HCT116 (cell line): ENCODE data around the gene NFIX. TPM values are rescaled to one million over a fixed set of nuclear protein-coding genes. Genes with fewer than 3 reads are reported as not detected.

Experiments used
- ATAC-seq: fragments of 200-7000 bp; cut with Tn5 transposase; 2 replicates; pipeline ENCODE4 v1.9.1; 2020; ENCODE audit warnings: mild to moderate bottlenecking, moderate library complexity
- BruUV-seq: library from RNA; stranded (reverse); fragments of 400-500 nt; replicated peaks from 2 replicates; lab custom pipeline; 2021; lab: Mats Ljungman, UMichigan
- CTCF ChIA-PET: fragments of 300-600 bp; sonication (Branson Sonifier 250); formaldehyde crosslinking; loops from one replicate; lab custom pipeline; 2021; ENCODE audit warnings: antibody characterized with exemption; lab: Charles Lee
- POLR2A ChIA-PET: fragments of 300-600, 350-600 bp; sonication (Branson Sonifier 250); formaldehyde crosslinking; loops from one replicate; lab custom pipeline; 2021; ENCODE audit warnings: antibody characterized with exemption; lab: Charles Lee
- RAD21 ChIA-PET, 2 experiments: fragments of 300-600 bp; sonication (Branson Sonifier 250); formaldehyde crosslinking; loops; one replicate each; lab custom pipeline; 2023; ENCODE audit warnings: low total read pairs in 2 of 2; ENCODE audit not compliant: uncharacterized antibody in 2 of 2, unreplicated experiment in 2 of 2, low non-redundant PET in 1 of 2; lab: Charles Lee
- DNase-seq: peaks from one replicate; pipeline ENCODE4 v3.0.0-alpha.2; 2010; ENCODE audit warnings: low read depth, low spot score
- H2AFZ ChIP-seq: fragments of 200-600 bp; shearing (Covaris generic), sonication (generic); 2 replicates; pipeline ENCODE4 v1.6.1; 2017; ENCODE audit warnings: low read depth, mixed run types, mixed read lengths, antibody characterized with exemption, low read length; ENCODE audit not compliant: poor library complexity, severe bottlenecking
- H3K27ac ChIP-seq: 2 replicates; pipeline ENCODE4 v1.5.1; 2012; ENCODE audit warnings: low read depth, low read length
- H3K27me3 ChIP-seq: fragments of 200-600 bp; sonication (generic); 2 replicates; pipeline ENCODE4 v1.6.1; 2016; ENCODE audit warnings: mixed run types, low read length, mixed read lengths; ENCODE audit not compliant: insufficient read depth
- H3K36me3 ChIP-seq, 2 experiments: fragments of 200-500 bp in 1 of 2; fragments of 200-600 bp in 1 of 2; sonication (Bioruptor generic) in 1 of 2; sonication (generic) in 1 of 2; 2 replicates each; pipeline versions ENCODE4 v1.5.1 to v1.6.1; 2014 to 2016; ENCODE audit warnings: low read length in 2 of 2, inconsistent platforms in 1 of 2, mixed read lengths in 1 of 2, mixed run types in 1 of 2; ENCODE audit not compliant: insufficient read depth in 2 of 2, control insufficient read depth in 1 of 2
- H3K4me1 ChIP-seq, 2 experiments: fragments of 200-600 bp in 1 of 2; sonication (generic) in 1 of 2; 2 replicates each; pipeline versions ENCODE4 v1.5.1 to v1.6.1; 2012 to 2017; ENCODE audit warnings: low read length in 2 of 2, inconsistent platforms in 1 of 2, mild to moderate bottlenecking in 1 of 2, mixed read lengths in 1 of 2, mixed run types in 1 of 2, moderate library complexity in 1 of 2; ENCODE audit not compliant: insufficient read depth in 2 of 2, control insufficient read depth in 1 of 2
- H3K4me2 ChIP-seq: fragments of 200-600 bp; sonication (generic); 2 replicates; pipeline ENCODE4 v1.6.1; 2017; ENCODE audit warnings: mixed run types, low read length, mixed read lengths
- H3K4me3 ChIP-seq, 2 experiments: fragments of 200-600 bp in 1 of 2; sonication (generic) in 1 of 2; replicated peaks in 1 of 2; 2 replicates each; pipeline ENCODE4 v1.5.1; 2011 to 2016; ENCODE audit warnings: low read length in 2 of 2, control low read depth in 1 of 2, low read depth in 1 of 2, mild to moderate bottlenecking in 1 of 2, mixed read lengths in 1 of 2, mixed run types in 1 of 2
- H3K79me2 ChIP-seq: fragments of 200-600 bp; sonication (generic); 2 replicates; pipeline ENCODE4 v1.6.1; 2017; ENCODE audit warnings: mild to moderate bottlenecking, mixed run types, low read length, moderate library complexity, mixed read lengths; ENCODE audit not compliant: insufficient read depth
- H3K9ac ChIP-seq: fragments of 200-600 bp; sonication (generic); 2 replicates; pipeline ENCODE4 v1.6.1; 2016; ENCODE audit warnings: low read length, mixed read lengths
- H3K9me2 ChIP-seq: fragments of 200-600 bp; sonication (generic), shearing (Covaris generic); 2 replicates; pipeline ENCODE4 v1.6.1; 2017; ENCODE audit warnings: mixed run types, mild to moderate bottlenecking, moderate library complexity; ENCODE audit not compliant: insufficient read depth
- H3K9me3 ChIP-seq, 2 experiments: fragments of 200-500 bp in 1 of 2; fragments of 200-600 bp in 1 of 2; sonication (Bioruptor generic) in 1 of 2; sonication (generic) in 1 of 2; 2 replicates each; pipeline ENCODE4 v1.6.1; 2014 to 2017; ENCODE audit warnings: low read length in 2 of 2, mixed read lengths in 2 of 2, inconsistent platforms in 1 of 2, low read depth in 1 of 2, mild to moderate bottlenecking in 1 of 2, mixed run types in 1 of 2, moderate library complexity in 1 of 2; ENCODE audit not compliant: control insufficient read depth in 1 of 2, insufficient read depth in 1 of 2
- H4K20me1 ChIP-seq: fragments of 200-600 bp; sonication (generic), shearing (Covaris generic); 2 replicates; pipeline ENCODE4 v1.6.1; 2017; ENCODE audit warnings: mixed run types, mild to moderate bottlenecking, moderate library complexity; ENCODE audit not compliant: insufficient read depth
- CEBPB ChIP-seq: IDR thresholded peaks from 2 replicates; pipeline ENCODE4 v1.6.1; 2012; ENCODE audit warnings: low read depth
- EGR1 ChIP-seq: IDR thresholded peaks from 2 replicates; pipeline ENCODE4 v1.6.1; 2012; ENCODE audit warnings: low read depth
- ELF1 ChIP-seq: IDR thresholded peaks from 2 replicates; pipeline ENCODE4 v1.6.1; 2012; ENCODE audit warnings: low read depth, borderline replicate concordance
- EZH2 ChIP-seq: fragments of 200-600 bp; sonication (generic); IDR thresholded peaks from 2 replicates; pipeline ENCODE4 v1.6.1; 2017; ENCODE audit warnings: antibody characterized with exemption, mixed run types
- FOSL1 ChIP-seq: IDR thresholded peaks from 2 replicates; pipeline ENCODE4 v1.6.1; 2012; ENCODE audit warnings: low read depth
- JUND ChIP-seq: IDR thresholded peaks from 2 replicates; pipeline ENCODE4 v1.6.1; 2012
- POLR2A ChIP-seq: IDR thresholded peaks from 2 replicates; pipeline ENCODE4 v1.7.0; 2011; ENCODE audit warnings: borderline replicate concordance; ENCODE audit not compliant: insufficient read depth, insufficient read length; ENCODE audit errors: extremely low read depth
- POLR2AphosphoS5 ChIP-seq: IDR thresholded peaks from 2 replicates; pipeline ENCODE4 v1.6.1; 2011; ENCODE audit warnings: mild to moderate bottlenecking, low read depth, low read length, moderate library complexity
- RAD21 ChIP-seq: IDR thresholded peaks from 2 replicates; pipeline ENCODE4 v1.6.1; 2012; ENCODE audit warnings: low read depth, mild to moderate bottlenecking
- SIN3A ChIP-seq: IDR thresholded peaks from 2 replicates; pipeline ENCODE4 v1.6.1; 2012; ENCODE audit warnings: low read depth
- SP1 ChIP-seq: IDR thresholded peaks from 2 replicates; pipeline ENCODE4 v1.6.1; 2012; ENCODE audit warnings: low read depth
- SRF ChIP-seq: IDR thresholded peaks from 2 replicates; pipeline ENCODE4 v1.6.1; 2012; ENCODE audit warnings: low read depth
- TCF7L2 ChIP-seq: IDR thresholded peaks from 2 replicates; pipeline ENCODE4 v1.7.0; 2011; ENCODE audit warnings: borderline replicate concordance, inconsistent platforms; ENCODE audit not compliant: insufficient read depth, insufficient read length; ENCODE audit errors: extremely low read depth
- YY1 ChIP-seq: IDR thresholded peaks from 2 replicates; pipeline ENCODE4 v1.6.1; 2011; ENCODE audit warnings: low read length, low read depth, moderate library complexity, mild to moderate bottlenecking; ENCODE audit not compliant: insufficient replicate concordance; ENCODE audit errors: extremely low read depth
- ZFX ChIP-seq: fragments of 450-650 bp; IDR thresholded peaks from 2 replicates; pipeline ENCODE4 v1.6.1; 2017
- ZNF274 ChIP-seq: fragments of 200-500 bp; sonication (Bioruptor generic); IDR thresholded peaks from 2 replicates; pipeline ENCODE4 v1.6.1; 2014; ENCODE audit warnings: mild to moderate bottlenecking, low read depth, low read length, inconsistent platforms
- intact Hi-C: fragments of 100-400 bp; cut with micrococcal nuclease; formaldehyde crosslinking; loops from 2 replicates; pipeline ENCODE4 v1.10.0; 2022
- total RNA-seq: library from RNA; stranded (reverse); gene quantifications from one replicate; pipeline ENCODE4 v1.2.1, GENCODE V29; 2021; ENCODE audit not compliant: unreplicated experiment
- TF ChIP-seq, protein P1 (sequence below): IDR thresholded peaks from 2 replicates; pipeline ENCODE4 v1.6.1; 2012
- TF ChIP-seq, protein P2 (sequence below): IDR thresholded peaks from 2 replicates; pipeline ENCODE4 v1.6.1; 2012; ENCODE audit warnings: low read depth
- TF ChIP-seq, protein P3 (sequence below): IDR thresholded peaks from 2 replicates; pipeline ENCODE4 v1.6.1; 2011; ENCODE audit warnings: mild to moderate bottlenecking, low read length, moderate library complexity; ENCODE audit not compliant: insufficient replicate concordance; ENCODE audit errors: extremely low read depth
- TF ChIP-seq, protein P4 (sequence below), 3 experiments: fragments of 200-600 bp in 1 of 3; sonication (generic) in 1 of 3; IDR thresholded peaks in 2 of 3; conservative IDR thresholded peaks in 1 of 3; 2 replicates each; pipeline ENCODE4 v1.5.1; 2012 to 2017; ENCODE audit warnings: low read depth in 2 of 3, low read length in 2 of 3, antibody characterized with exemption in 1 of 3, borderline replicate concordance in 1 of 3, control low read depth in 1 of 3, mild to moderate bottlenecking in 1 of 3, mixed read lengths in 1 of 3, mixed run types in 1 of 3, moderate library complexity in 1 of 3; ENCODE audit not compliant: insufficient read depth in 1 of 3

Gene NFIX
- total RNA-seq, 1 experiment from 2014 or later: 34.8 TPM

DNA sequence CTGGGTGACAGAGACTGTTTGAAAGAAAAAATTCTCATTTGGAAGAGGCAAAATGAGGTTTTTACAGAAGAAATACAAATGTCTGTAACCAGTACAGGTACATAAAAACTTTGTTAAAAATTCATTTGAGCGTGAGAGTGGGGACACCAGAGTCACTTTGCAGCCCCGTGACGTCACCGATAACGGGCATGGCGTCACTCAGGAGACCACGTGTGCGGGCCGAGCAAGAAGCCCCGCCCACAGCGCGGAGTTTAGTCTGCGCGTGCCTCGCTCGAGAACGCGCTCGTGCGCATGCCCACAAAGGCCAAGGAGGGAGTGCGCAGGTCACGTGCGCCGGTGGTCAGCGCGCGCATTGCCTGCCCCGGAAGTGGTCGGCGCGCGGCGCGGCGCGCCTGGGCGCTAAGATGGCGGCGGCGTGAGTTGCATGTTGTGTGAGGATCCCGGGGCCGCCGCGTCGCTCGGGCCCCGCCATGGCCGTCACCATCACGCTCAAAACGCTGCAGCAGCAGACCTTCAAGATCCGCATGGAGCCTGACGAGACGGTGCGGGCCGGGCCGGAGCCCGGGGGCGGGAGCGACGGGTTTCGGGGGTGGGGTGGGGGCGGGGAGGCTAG is 49.7 kb upstream of the NFIX start, which contains the start of gene RAD23A:
Gene RAD23A, plus strand, starts transcription at position 384 of the 613 bp plus-strand sequence. Its CDS starts 87 bp downstream, at position 471.
- intact Hi-C loops: no loop called here
- peak; percentile 27 for TF ChIP-seq TCF7L2
- TF ChIP-seq SP1: peak; percentile 66
- no peak for TF ChIP-seq FOSL1
- TF ChIP-seq ZFX: no peak
- TF ChIP-seq, protein P1, sequence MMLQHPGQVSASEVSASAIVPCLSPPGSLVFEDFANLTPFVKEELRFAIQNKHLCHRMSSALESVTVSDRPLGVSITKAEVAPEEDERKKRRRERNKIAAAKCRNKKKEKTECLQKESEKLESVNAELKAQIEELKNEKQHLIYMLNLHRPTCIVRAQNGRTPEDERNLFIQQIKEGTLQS: no peak
- peak; percentile 56; the same call in 1 of the 2 replicates for TF ChIP-seq JUND
- TF ChIP-seq, protein P2, sequence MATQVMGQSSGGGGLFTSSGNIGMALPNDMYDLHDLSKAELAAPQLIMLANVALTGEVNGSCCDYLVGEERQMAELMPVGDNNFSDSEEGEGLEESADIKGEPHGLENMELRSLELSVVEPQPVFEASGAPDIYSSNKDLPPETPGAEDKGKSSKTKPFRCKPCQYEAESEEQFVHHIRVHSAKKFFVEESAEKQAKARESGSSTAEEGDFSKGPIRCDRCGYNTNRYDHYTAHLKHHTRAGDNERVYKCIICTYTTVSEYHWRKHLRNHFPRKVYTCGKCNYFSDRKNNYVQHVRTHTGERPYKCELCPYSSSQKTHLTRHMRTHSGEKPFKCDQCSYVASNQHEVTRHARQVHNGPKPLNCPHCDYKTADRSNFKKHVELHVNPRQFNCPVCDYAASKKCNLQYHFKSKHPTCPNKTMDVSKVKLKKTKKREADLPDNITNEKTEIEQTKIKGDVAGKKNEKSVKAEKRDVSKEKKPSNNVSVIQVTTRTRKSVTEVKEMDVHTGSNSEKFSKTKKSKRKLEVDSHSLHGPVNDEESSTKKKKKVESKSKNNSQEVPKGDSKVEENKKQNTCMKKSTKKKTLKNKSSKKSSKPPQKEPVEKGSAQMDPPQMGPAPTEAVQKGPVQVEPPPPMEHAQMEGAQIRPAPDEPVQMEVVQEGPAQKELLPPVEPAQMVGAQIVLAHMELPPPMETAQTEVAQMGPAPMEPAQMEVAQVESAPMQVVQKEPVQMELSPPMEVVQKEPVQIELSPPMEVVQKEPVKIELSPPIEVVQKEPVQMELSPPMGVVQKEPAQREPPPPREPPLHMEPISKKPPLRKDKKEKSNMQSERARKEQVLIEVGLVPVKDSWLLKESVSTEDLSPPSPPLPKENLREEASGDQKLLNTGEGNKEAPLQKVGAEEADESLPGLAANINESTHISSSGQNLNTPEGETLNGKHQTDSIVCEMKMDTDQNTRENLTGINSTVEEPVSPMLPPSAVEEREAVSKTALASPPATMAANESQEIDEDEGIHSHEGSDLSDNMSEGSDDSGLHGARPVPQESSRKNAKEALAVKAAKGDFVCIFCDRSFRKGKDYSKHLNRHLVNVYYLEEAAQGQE: no peak
- no peak; the same call in 1 of the 2 replicates for TF ChIP-seq ELF1
- no peak for TF ChIP-seq ZNF274
- peak; percentile 87 for TF ChIP-seq SIN3A
- TF ChIP-seq POLR2A: peak; percentile 41
- no peak for TF ChIP-seq CEBPB
- no peak for TF ChIP-seq EZH2
- no peak for TF ChIP-seq RAD21
- TF ChIP-seq SRF: no peak
- TF ChIP-seq YY1: peak; percentile 96
- TF ChIP-seq, protein P3, sequence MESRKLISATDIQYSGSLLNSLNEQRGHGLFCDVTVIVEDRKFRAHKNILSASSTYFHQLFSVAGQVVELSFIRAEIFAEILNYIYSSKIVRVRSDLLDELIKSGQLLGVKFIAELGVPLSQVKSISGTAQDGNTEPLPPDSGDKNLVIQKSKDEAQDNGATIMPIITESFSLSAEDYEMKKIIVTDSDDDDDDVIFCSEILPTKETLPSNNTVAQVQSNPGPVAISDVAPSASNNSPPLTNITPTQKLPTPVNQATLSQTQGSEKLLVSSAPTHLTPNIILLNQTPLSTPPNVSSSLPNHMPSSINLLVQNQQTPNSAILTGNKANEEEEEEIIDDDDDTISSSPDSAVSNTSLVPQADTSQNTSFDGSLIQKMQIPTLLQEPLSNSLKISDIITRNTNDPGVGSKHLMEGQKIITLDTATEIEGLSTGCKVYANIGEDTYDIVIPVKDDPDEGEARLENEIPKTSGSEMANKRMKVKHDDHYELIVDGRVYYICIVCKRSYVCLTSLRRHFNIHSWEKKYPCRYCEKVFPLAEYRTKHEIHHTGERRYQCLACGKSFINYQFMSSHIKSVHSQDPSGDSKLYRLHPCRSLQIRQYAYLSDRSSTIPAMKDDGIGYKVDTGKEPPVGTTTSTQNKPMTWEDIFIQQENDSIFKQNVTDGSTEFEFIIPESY: peak; percentile 72
- peak; percentile 83 for TF ChIP-seq POLR2AphosphoS5
- TF ChIP-seq EGR1: peak; percentile 37; the same call in 1 of the 2 replicates
- TF ChIP-seq, protein P4, sequence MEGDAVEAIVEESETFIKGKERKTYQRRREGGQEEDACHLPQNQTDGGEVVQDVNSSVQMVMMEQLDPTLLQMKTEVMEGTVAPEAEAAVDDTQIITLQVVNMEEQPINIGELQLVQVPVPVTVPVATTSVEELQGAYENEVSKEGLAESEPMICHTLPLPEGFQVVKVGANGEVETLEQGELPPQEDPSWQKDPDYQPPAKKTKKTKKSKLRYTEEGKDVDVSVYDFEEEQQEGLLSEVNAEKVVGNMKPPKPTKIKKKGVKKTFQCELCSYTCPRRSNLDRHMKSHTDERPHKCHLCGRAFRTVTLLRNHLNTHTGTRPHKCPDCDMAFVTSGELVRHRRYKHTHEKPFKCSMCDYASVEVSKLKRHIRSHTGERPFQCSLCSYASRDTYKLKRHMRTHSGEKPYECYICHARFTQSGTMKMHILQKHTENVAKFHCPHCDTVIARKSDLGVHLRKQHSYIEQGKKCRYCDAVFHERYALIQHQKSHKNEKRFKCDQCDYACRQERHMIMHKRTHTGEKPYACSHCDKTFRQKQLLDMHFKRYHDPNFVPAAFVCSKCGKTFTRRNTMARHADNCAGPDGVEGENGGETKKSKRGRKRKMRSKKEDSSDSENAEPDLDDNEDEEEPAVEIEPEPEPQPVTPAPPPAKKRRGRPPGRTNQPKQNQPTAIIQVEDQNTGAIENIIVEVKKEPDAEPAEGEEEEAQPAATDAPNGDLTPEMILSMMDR (IDR thresholded peaks at IDR 0.05 in 2 of 3, conservative IDR thresholded peaks at IDR 0.05 in 1 of 3; ENCODE audit: borderline replicate concordance in 1 of 3, insufficient read depth in 1 of 3, low read depth in 2 of 3, low read length in 2 of 3): no peak

More for the DNA sequence above, 49.7 kb upstream of the NFIX start, which contains the start of gene RAD23A:
- peak; percentile 96 for DNase-seq
- CTCF ChIA-PET: no interaction called here
- BruUV-seq: no TSS peak
- Histone ChIP-seq H3K27me3 (no peaks in the 10 kb centered on the region), H3K4me3 (peak within 1 kb of the TSS; percentile 80 to 98), H3K4me1 (peaks cover 3 to 24% of the 10 kb centered on the region in 2 experiments; a peak in 3 of 4 replicates), H3K4me2 (peak within 1 kb of the TSS; percentile 91), H3K27ac (peak within 1 kb of the TSS; percentile 76), H4K20me1 (no peaks in the 10 kb centered on the region), H3K9me3 (no peaks in the 10 kb centered on the region), H3K79me2 (peaks cover 69% of the 10 kb centered on the region), H3K36me3 (peaks cover 38 to 56% of the 10 kb centered on the region in 2 experiments), H2AFZ (no peak within 1 kb of the TSS), H3K9ac (peak within 1 kb of the TSS; percentile 93), H3K9me2 (no peaks in the 10 kb centered on the region)
- RAD21 ChIA-PET: no interaction called here
- POLR2A ChIA-PET: interaction anchor here (1.0 to 1.2 kb wide), 2 partner anchors 8 to 10 kb away, joined by 4 to 8 read pairs; no protein-coding TSS in a partner anchor
- peak; percentile 85 for ATAC-seq
